Stomach (tissue), 4 donors: ENCODE data around the gene HADHB.

ENCODE experiments used
- EP300 ChIP-seq: sonication (generic); formaldehyde crosslinking; IDR thresholded peaks from one replicate; pipeline ENCODE4 v1.6.1; 2017; ENCODE audit warnings: antibody characterized with exemption
- POLR2A ChIP-seq, 4 donors: fragments of 450-650 bp; IDR thresholded peaks; one replicate each; pipeline ENCODE4 v1.6.1; 2016; ENCODE audit warnings: antibody characterized with exemption in 4 of 4, control low read depth in 2 of 4, mild to moderate bottlenecking in 1 of 4, moderate library complexity in 1 of 4
- POLR2AphosphoS5 ChIP-seq, 3 donors: sonication (generic); formaldehyde crosslinking; IDR thresholded peaks; one replicate each; pipeline ENCODE4 v1.6.1; 2016; ENCODE audit warnings: antibody characterized with exemption in 3 of 3
- TF ChIP-seq, protein P1 (sequence below), 7 experiments: fragments of 450-650 bp in 4 of 7; fragments of 200-600 bp in 3 of 7; sonication (generic) in 3 of 7; IDR thresholded peaks; one replicate each; pipeline ENCODE4 v1.5.1; 2016 to 2019; ENCODE audit warnings: antibody characterized with exemption in 7 of 7, control low read depth in 2 of 7, mild to moderate bottlenecking in 1 of 7

DNA sequence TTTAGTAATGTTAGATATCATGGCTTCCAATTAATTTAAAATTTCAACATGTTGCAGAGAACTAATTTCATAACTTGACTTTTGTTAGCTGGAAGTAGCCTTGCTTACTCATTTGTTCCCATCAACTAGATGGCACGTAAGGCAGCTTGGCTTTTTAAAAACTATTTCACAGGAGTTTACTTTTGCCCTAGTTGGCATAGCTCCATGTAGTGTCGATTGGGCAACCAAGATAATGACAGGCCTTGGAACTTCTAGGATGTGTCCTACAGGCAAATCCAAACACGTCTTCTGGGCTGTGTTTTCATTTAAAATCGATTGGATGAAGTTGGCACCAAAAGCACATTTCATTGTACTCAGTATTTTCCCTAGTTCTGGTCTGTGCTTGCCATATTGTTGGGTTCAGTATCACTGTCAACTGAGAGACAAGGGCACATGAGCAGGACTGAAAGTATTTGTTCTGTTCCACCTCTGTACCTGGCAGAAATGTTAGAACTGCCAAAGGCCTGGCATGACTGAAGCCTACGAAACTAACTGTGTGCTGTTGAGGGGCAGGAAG lies 29.4 kb downstream of the HADHB start:
- TF ChIP-seq, protein P1, sequence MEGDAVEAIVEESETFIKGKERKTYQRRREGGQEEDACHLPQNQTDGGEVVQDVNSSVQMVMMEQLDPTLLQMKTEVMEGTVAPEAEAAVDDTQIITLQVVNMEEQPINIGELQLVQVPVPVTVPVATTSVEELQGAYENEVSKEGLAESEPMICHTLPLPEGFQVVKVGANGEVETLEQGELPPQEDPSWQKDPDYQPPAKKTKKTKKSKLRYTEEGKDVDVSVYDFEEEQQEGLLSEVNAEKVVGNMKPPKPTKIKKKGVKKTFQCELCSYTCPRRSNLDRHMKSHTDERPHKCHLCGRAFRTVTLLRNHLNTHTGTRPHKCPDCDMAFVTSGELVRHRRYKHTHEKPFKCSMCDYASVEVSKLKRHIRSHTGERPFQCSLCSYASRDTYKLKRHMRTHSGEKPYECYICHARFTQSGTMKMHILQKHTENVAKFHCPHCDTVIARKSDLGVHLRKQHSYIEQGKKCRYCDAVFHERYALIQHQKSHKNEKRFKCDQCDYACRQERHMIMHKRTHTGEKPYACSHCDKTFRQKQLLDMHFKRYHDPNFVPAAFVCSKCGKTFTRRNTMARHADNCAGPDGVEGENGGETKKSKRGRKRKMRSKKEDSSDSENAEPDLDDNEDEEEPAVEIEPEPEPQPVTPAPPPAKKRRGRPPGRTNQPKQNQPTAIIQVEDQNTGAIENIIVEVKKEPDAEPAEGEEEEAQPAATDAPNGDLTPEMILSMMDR (IDR thresholded peaks at IDR 0.05), result peak in 1 of 7 experiments; percentile 7
- TF ChIP-seq POLR2AphosphoS5 (IDR thresholded peaks at IDR 0.05), result peak; percentile 86 to 95 (median 91)
- TF ChIP-seq EP300, result no peak
- TF ChIP-seq POLR2A (IDR thresholded peaks at IDR 0.05), result no peak
